GM21529 (cell line): ENCODE measurements around the gene DNAJA1.
"Not testable (repeated sequence)": the region's sequence is repeated elsewhere in the genome, so short reads cannot be mapped to it uniquely, and the experiment has no call there.

ENCODE experiments used
- ATAC-seq: cut with Tn5 transposase; IDR thresholded peaks from one replicate; pipeline ENCODE4 v1.9.1; 2021; ENCODE audit not compliant: unreplicated experiment

The DNAJA1 gene

GRCh38 chr9:33080534-33080933 lies 55.5 kb downstream of the DNAJA1 start:
- no peak for ATAC-seq

GRCh38 chr9:33081128-33081851 lies 56.2 kb downstream of the DNAJA1 start:
- ATAC-seq, result peak; percentile 46

- no peak for ATAC-seq
Observed at GRCh38 chr9:33082128-33082527, 57.1 kb downstream of the DNAJA1 start.

GRCh38 chr9:33082538-33083326 lies 57.7 kb downstream of the DNAJA1 start:
- no peak for ATAC-seq

GRCh38 chr9:33085672-33086071 lies 60.6 kb downstream of the DNAJA1 start:
- ATAC-seq, result not testable (repeated sequence)
